AG09309 (cell line): ENCODE data around the gene CYP27B1.

Experiments
- DNase-seq: peaks from one replicate; pipeline ENCODE4 v3.0.0-alpha.2; 2010; ENCODE audit warnings: low read depth
- H3K4me3 ChIP-seq: 2 replicates; pipeline ENCODE4 v1.5.1; 2011; ENCODE audit warnings: mild to moderate bottlenecking, low read depth, low read length, moderate library complexity; ENCODE audit not compliant: control insufficient read depth
- CTCF ChIP-seq: IDR thresholded peaks from 2 replicates; pipeline ENCODE4 v1.5.1; 2011; ENCODE audit warnings: mild to moderate bottlenecking, low read depth, low read length, inconsistent platforms; ENCODE audit not compliant: insufficient read depth, control insufficient read depth; ENCODE audit errors: missing control alignments

Gene CYP27B1

GRCh38 chr12:57772429-57773322 lies 5.8 kb upstream of the CYP27B1 start, which contains the start of gene EEF1AKMT3:
TSS of gene EEF1AKMT3 (plus strand) at chr12:57772614. CDS start at chr12:57772725, 111 bp downstream.
- DNase-seq, result no peak
- H3K4me3 ChIP-seq, result peak within 1 kb of the TSS; percentile 98
- no peak for TF ChIP-seq CTCF

GRCh38 chr12:57771873-57772428 lies 5.1 kb upstream of the CYP27B1 start, which contains the start of gene METTL1:
TSS of gene METTL1 (minus strand) at chr12:57772105. CDS start at chr12:57772083, 22 bp downstream.
- no peak for TF ChIP-seq CTCF
- H3K4me3 ChIP-seq, result peak within 1 kb of the TSS; percentile 98
- peak; percentile 81 for DNase-seq

- no peak for TF ChIP-seq CTCF
- H3K4me3 ChIP-seq, result peak overlapping the region; percentile 98
- DNase-seq, result peak; percentile 55
Observed at GRCh38 chr12:57771236-57771872, 4.5 kb upstream of the CYP27B1 start.

- no peak for TF ChIP-seq CTCF
- no peak for DNase-seq
- no peak overlapping the region for H3K4me3 ChIP-seq
Observed at GRCh38 chr12:57770734-57771133, 3.9 kb upstream of the CYP27B1 start.

- no peak overlapping the region for H3K4me3 ChIP-seq
- no peak for DNase-seq
- no peak for TF ChIP-seq CTCF
Observed at GRCh38 chr12:57769594-57769993, 2.7 kb upstream of the CYP27B1 start.

GRCh38 chr12:57767876-57768275 lies 998 bp upstream of the CYP27B1 start:
- no peak for DNase-seq
- H3K4me3 ChIP-seq, result no peak overlapping the region
- no peak for TF ChIP-seq CTCF
